ENCODE results near the gene MBOAT1.

MBOAT1 gene

DNA sequence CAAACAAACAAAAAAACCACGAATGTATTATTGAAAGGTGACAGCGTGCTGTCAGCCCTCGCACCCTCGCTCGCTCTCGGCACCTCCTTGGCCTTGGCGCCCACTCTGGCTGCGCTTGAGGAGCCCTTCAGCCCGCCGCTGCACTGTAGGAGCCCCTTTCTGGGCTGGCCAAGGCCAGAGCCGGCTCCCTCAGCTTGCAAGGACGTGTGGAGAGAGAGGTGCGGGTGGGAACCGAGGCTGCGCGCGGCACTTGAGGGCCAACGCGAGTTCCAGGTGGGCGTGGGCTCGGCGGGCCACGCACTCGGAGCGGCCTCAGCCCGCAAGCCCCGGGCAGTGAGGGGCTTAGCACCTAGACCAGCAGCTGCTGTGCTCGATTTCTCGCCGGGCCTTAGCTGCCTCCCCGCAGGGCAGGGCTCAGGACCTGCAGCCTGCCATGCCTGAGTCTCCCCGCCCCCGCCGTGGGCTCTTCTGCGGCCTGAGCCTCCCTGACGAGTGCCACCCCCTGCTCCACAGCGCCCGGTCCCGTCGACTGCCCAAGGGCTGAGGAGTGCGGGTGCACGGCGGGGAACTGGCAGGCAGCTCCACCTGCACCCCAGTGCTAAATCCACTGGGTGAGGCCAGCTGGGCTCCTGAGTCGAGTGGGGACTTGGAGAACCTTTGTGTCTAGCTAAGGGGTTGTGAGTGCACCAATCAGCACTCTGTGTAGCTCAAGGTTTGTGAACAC is 20.9 kb upstream of the MBOAT1 start:
- DNase-seq, result no peak

GRCh38 chr6:20232188-20232587 is 19.9 kb upstream of the MBOAT1 start:
- DNase-seq, result no peak

GRCh38 chr6:20230401-20231119 is 18.3 kb upstream of the MBOAT1 start:
- DNase-seq, result no peak

DNA sequence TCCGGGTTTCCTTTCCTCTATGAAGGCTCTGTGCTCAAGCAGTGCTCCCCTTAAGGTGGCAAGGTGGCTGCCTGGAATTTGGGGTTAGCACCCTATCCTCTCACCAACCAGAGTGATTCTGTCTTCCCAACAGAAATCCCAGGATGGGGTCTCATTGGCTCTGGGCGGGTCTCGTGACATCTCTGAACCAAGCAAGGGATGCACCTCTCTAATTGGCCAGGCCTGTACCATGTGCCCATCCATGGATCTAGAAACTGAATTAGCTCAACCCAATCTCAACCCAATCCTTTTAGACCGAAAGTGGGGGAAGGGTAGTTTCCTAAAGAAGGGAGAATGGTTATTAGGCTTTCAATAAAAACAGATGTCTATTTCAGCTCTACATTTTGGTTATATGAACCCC is 17.6 kb upstream of the MBOAT1 start:
- DNase-seq, result no peak

GRCh38 chr6:20227350-20227749 is 15.1 kb upstream of the MBOAT1 start:
- no peak for DNase-seq

DNA sequence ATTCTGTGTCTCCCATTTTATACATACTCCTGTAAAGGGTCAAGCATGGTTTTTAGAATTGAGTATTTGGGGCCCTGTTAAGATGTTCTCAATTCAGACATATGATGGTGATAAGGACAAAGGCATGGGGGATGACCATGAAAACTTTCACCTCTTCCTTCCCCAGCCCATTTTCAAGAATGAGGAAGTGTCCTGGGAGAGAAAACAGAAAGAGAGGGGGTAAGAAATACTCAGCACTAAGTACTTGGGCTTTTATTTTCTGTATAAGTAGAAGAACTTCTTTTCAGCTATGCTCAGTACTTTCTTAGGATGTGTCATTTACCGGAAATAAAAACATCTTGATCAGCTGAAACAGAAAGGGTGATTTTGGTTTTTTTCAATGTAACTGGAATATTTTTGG is 10.9 kb upstream of the MBOAT1 start:
- DNase-seq, result no peak

- DNase-seq, result no peak
These were observed 9.2 kb upstream of the MBOAT1 start for GRCh38 chr6:20221421-20221820.

GRCh38 chr6:20220359-20220758 is 8.1 kb upstream of the MBOAT1 start:
- DNase-seq, result no peak

- DNase-seq, result no peak
These were observed 5.6 kb upstream of the MBOAT1 start for GRCh38 chr6:20217891-20218290.

DNA sequence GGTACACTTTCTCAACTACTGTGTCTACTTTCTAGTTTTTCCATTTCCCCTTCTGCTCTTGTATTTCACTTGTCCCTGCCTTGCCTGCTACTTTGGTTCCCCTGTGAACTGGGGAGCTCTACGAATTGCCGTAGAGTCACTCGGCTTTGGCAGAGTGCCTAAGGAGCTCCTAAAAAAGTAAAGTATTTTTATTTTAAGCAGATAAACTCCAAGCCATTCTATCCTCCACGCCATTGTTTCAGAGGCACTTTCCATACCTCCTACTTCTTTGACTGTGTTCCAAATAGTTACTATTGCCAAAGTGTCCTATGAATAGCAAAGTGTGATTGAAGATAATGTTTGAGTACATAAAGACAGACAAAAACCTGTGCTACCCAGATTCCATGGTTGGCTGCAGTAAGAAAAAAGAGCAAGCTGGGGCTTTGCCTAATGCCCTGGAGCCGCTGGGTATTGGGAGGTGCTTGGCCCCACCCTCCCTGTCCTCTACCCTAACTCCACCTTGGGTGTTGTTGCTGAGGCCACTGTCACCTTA is 5.1 kb upstream of the MBOAT1 start:
- no peak for DNase-seq

DNA sequence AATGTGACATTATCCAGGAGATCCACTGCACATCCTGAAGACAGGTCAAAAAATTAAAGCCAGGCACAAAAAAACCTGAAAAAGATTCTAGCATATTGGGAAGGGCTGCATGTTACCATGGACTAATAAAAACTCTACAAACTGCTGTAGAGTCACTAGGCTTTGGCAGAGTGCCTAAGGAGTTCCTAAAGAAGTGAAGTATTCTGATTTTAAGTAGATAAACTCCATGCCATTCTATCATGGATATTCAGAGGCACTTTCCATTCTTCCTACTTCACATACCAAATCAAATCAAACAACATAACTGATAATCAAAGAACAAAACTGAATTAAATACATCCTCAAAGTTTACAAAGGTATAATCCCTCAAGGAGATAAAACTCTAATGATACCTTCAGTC is 3.0 kb upstream of the MBOAT1 start:
- DNase-seq, result no peak

DNA sequence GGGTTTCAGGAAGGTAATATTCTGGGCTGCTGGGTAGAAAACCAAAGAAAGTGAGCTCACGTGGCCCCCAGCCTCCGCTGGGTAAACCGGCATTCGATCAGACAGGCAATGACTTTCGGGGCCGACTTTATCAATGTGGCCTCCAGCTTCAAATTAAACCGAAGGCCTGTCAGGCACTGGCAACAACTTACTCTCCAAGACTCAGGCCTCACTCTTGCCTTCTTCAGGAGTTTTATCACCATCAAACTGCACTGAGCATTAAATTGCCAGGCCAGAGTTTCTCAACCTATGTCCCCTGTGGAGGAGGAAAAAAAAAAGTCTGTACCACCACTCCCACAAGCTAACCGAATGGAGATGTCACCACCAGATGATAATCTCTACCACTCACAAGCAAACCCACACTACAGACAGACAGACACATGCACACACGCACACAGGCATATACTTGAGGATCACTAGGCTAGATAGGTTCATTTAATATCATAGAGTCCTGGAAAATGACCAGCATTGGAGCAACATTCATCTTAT is 1.1 kb upstream of the MBOAT1 start:
- no peak for DNase-seq

- no peak for DNase-seq
These were observed 303 bp downstream of the MBOAT1 start for GRCh38 chr6:20211941-20212391.

- no peak for DNase-seq
These were observed 980 bp downstream of the MBOAT1 start for GRCh38 chr6:20211037-20211940.

DNA sequence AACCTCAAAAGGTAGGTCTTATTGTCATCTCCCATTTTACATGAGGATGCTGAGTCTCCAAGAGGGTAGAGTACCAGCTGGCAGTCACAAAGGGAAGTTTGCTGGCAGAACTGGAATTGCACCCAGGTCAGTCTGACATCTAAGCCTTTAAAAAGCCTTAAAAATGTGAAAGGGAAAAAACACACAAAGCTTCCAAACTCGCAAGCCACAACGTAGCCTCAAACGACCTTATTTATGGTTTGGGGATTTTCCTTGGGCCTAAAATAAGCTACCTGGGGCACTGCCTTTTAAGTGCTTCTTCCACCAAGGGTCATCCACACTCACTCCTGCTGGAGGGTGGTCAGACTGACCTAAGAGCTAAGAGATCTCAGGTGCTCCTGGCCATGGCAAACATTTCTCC is 2.1 kb downstream of the MBOAT1 start:
- DNase-seq, result no peak

DNA sequence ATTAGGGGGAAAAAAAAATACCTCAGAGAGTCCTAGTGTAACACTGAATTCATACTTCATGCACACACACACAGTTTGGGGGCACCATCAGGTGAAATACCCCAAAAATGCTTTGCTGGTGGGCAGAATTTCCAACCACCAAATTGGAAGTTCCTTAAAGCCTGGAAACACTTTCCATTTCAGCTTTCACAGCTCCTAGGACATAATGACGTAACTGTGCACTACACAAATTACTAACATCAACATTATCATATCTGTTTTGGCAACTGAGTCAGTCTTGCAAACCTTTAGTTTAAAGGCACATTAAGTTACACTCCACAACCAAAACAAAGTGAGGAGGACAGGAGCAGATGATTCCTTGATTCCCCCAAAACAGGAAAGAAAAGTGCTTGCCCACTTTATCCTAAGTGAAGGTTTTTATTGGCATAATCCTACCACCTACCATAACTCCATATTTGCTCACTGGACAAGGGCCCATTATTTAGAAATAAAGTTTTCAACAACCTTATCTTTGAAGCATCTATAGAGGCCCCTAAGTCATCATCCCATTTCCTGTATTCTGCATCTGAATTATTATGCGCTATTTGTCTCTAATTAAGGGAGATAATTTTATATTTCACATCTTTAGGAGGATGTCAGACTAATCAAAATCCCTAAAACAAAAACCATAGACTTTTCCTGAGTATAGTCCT is 3.4 kb downstream of the MBOAT1 start:
- DNase-seq, result no peak

- DNase-seq, result no peak
These were observed 5.2 kb downstream of the MBOAT1 start for GRCh38 chr6:20207088-20207418.

GRCh38 chr6:20205722-20206161 is 6.5 kb downstream of the MBOAT1 start:
- DNase-seq, result no peak

- DNase-seq, result no peak
These were observed 7.8 kb downstream of the MBOAT1 start for GRCh38 chr6:20204512-20204894.

DNA sequence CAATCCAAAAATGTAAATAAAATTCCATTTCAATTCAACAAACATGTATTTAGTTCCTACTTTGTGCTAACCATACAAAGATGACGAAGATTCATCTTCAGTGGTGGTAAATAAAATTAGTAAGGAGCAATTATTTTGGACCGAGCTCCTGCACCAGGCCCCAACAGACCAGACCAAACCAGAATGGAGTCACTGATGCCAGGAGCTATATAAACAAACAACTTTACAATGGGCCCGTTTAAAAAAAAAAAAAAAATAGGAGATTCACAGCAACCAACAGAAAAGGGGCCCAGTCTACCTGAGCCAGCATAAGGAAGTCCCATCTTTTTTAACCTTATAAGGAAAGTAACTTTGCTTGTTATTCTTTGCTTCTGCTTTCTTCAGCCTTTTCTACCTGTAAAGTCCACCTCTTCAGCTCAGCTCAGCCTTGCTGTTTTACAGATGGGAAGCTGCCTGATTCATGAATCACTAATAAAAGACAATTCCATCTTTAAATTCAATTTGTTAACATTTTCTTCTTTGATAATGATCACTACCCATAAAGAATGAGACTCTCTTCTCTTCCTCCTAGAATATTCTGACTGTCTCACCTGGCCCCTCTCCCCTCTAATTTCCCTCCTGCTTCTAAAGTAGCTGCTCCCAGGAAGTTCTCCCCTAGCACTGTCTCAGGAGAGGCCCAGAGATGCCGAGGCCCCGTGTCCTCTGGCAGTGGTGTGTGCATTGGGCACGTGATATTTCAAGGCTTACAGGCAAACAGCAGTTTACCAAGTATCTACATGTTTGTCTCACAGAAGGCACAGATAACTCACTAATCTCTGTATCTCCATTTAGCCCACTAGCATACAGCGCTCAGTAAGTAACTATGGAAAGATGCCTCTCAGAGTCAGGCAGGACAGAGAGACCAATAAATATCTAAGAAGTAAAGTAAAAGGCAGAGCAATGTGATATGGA is 8.4 kb downstream of the MBOAT1 start:
- no peak for DNase-seq

DNA sequence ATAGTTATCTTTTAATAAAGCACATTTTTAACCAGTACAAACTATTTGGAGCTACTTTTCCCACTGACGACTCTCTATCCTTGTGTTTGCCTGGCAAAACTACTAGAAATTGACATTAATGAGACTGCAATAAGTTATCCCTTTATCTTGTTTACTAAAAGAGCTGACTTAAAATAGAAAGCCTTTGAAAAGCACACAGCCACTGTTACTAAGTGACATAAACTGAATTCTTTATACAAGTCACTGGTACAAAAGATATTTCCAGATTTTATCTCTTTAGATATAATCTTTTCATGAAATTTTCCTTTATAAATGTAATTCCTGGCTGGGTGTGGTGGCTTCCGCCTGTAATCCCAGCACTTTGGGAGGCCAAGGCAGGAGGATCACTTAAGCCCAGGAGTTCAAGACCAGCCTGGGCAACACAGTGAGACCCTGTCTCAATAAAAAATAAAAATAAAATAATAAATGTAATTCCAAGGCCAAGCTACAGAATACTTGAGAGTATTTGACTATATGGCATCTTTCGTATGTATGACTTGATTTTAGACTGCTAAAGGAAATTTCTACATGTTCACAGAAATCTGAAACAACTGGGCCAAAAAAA is 9.5 kb downstream of the MBOAT1 start:
- no peak for DNase-seq

All from activated CD8-positive, alpha-beta memory T cell treated with anti-CD3 and anti-CD28 coated beads for 24 hours (primary cell).